ENCODE results near the gene CCDC6. TPM values are rescaled to one million over a fixed set of nuclear protein-coding genes. Genes with fewer than 3 reads are reported as not detected.

CCDC6 gene
- polyA plus RNA-seq, 3 donors, result 4.2 to 13.5 (median 6.2) TPM

DNA sequence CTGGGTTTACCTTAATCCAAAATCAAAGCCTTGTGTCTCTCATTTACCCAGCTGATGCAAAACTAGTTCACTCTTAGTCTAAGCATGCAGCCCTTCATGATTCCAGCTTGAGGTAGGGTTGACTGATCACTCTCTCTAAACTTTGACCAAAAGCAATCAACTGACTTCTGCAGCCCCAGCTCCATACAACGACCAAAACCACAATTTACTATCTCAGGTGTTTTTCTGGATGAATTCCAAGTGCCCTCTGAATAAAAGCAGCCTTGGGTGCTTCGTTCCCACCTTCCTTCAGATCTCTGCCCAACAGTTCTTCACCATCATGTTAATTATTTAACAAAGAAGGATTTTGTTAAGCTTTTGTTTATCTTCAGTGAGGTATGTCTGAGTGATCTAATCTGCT is 62.6 kb downstream of the CCDC6 start:
- Histone ChIP-seq H3K4me1 (ENCODE audit: control insufficient read depth in 1 of 2, insufficient read depth in 2 of 2, low read length in 2 of 2) (peaks cover 4 to 15% of the 10 kb centered on the region in 2 donors), H2AFZ (ENCODE audit: insufficient read depth, low read depth, low read length, poor library complexity, severe bottlenecking) (no peak overlapping the region), H3K36me3 (replicated peaks in 1 of 2; ENCODE audit: control insufficient read depth in 1 of 2, insufficient read depth in 2 of 2, low read length in 2 of 2) (peaks cover 25 to 49% of the 10 kb centered on the region in 2 donors), H3K27ac (ENCODE audit: low read depth in 1 of 2, low read length in 2 of 2) (no peak overlapping the region), H3K4me2 (replicated peaks; ENCODE audit: extremely low read depth, low read length, poor library complexity, severe bottlenecking) (no peak overlapping the region), H3K9me3 (replicated peaks in 1 of 2; ENCODE audit: control insufficient read depth in 1 of 2, insufficient read depth in 1 of 2, low read length in 2 of 2) (no peaks in the 10 kb centered on the region), H3K79me2 (ENCODE audit: insufficient read depth, low read length) (no peaks in the 10 kb centered on the region), H3K9ac (ENCODE audit: insufficient read depth, low read length, poor library complexity, severe bottlenecking) (no peak overlapping the region), H3K4me3 (replicated peaks in 1 of 3; ENCODE audit: low read depth in 2 of 3, low read length in 3 of 3) (no peak overlapping the region), H4K20me1 (ENCODE audit: insufficient read depth, low read length) (peaks cover 3% of the 10 kb centered on the region), H3K27me3 (ENCODE audit: control insufficient read depth in 2 of 2, insufficient read depth in 2 of 2, low read length in 2 of 2) (no peaks in the 10 kb centered on the region)
- H3K4me3 Mint-ChIP-seq, result no peak overlapping the region
- peaks cover 0 to 2% (median 1%) of the 10 kb centered on the region in 3 donors for H3K27me3 Mint-ChIP-seq (ENCODE audit: low read depth in 3 of 3)
- intact Hi-C loops (cut with micrococcal nuclease), result no loop called here
- H3K36me3 Mint-ChIP-seq, result peaks cover 59 to 65% of the 10 kb centered on the region in 2 donors
- DNase-seq, result no peak
- TF ChIP-seq, protein P1, sequence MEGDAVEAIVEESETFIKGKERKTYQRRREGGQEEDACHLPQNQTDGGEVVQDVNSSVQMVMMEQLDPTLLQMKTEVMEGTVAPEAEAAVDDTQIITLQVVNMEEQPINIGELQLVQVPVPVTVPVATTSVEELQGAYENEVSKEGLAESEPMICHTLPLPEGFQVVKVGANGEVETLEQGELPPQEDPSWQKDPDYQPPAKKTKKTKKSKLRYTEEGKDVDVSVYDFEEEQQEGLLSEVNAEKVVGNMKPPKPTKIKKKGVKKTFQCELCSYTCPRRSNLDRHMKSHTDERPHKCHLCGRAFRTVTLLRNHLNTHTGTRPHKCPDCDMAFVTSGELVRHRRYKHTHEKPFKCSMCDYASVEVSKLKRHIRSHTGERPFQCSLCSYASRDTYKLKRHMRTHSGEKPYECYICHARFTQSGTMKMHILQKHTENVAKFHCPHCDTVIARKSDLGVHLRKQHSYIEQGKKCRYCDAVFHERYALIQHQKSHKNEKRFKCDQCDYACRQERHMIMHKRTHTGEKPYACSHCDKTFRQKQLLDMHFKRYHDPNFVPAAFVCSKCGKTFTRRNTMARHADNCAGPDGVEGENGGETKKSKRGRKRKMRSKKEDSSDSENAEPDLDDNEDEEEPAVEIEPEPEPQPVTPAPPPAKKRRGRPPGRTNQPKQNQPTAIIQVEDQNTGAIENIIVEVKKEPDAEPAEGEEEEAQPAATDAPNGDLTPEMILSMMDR (IDR thresholded peaks at IDR 0.05), result no peak
- peaks cover 23% of the 10 kb centered on the region for H3K4me1 Mint-ChIP-seq
- WGBS (ENCODE audit: insufficient coverage), result 20% methylated on average over 1 of the region's 2 CpGs
- peaks cover 0 to 4% (median 2%) of the 10 kb centered on the region in 7 donors for H3K9me3 Mint-ChIP-seq
- H3K27ac Mint-ChIP-seq, result no peak overlapping the region

DNA sequence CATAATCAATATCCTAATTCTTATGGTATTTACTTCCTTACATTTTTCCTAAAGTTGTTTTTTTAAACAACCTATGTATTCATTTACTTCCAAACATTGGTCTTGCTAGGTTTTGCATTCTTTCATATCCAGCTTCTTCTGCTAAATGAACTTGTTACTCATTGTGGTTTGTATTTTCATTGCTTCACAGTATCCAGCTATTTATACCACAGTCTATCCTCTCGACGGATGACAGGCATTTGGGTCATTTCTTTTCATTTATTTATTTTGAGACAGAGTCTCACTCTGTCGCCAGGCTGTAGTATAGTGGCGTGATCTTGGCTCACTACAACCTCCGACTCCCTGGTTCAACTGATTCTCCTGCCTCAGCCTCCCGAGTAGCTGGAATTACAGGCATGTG is 66.8 kb downstream of the CCDC6 start:
- peaks cover 4 to 15% of the 10 kb centered on the region in 2 donors for H3K4me1 ChIP-seq (ENCODE audit: control insufficient read depth in 1 of 2, insufficient read depth in 2 of 2, low read length in 2 of 2)
- H3K79me2 ChIP-seq (ENCODE audit: insufficient read depth, low read length), result peaks cover 2% of the 10 kb centered on the region
- intact Hi-C loops (cut with micrococcal nuclease), result loop anchor here (10.0 kb wide), 2 partner anchors 65 to 195 kb away; partner anchors contain the start of gene CCDC6 (in 1 of the 2)
- no peak overlapping the region for H2AFZ ChIP-seq (ENCODE audit: insufficient read depth, low read depth, low read length, poor library complexity, severe bottlenecking)
- no peaks in the 10 kb centered on the region for H3K9me3 ChIP-seq (replicated peaks in 1 of 2; ENCODE audit: control insufficient read depth in 1 of 2, insufficient read depth in 1 of 2, low read length in 2 of 2)
- DNase-seq, result peak in 1 of 3 donors; percentile 3
- H3K4me3 ChIP-seq (replicated peaks in 1 of 3; ENCODE audit: low read depth in 2 of 3, low read length in 3 of 3), result no peak overlapping the region
- peaks cover 6 to 11% of the 10 kb centered on the region in 2 donors for H3K36me3 ChIP-seq (replicated peaks in 1 of 2; ENCODE audit: control insufficient read depth in 1 of 2, insufficient read depth in 2 of 2, low read length in 2 of 2)
- H3K27ac Mint-ChIP-seq, result peak overlapping the region in 5 of 7 donors; percentile 25 to 70 (median 31)
- H4K20me1 ChIP-seq (ENCODE audit: insufficient read depth, low read length), result peaks cover 15% of the 10 kb centered on the region
- peak overlapping the region; percentile 10 for H3K9ac ChIP-seq (ENCODE audit: insufficient read depth, low read length, poor library complexity, severe bottlenecking)
- WGBS (ENCODE audit: insufficient coverage), result 0% methylated on average over 1 of the region's 6 CpGs
- peaks cover 30% of the 10 kb centered on the region for H3K4me1 Mint-ChIP-seq
- H3K36me3 Mint-ChIP-seq, result peaks cover 32 to 38% of the 10 kb centered on the region in 2 donors
- H3K27ac ChIP-seq (ENCODE audit: low read depth in 1 of 2, low read length in 2 of 2), result no peak overlapping the region
- no peak overlapping the region for H3K4me2 ChIP-seq (replicated peaks; ENCODE audit: extremely low read depth, low read length, poor library complexity, severe bottlenecking)
- peaks cover 0 to 4% (median 2%) of the 10 kb centered on the region in 7 donors for H3K9me3 Mint-ChIP-seq
- H3K27me3 Mint-ChIP-seq (ENCODE audit: low read depth in 3 of 3), result no peaks in the 10 kb centered on the region
- no peaks in the 10 kb centered on the region for H3K27me3 ChIP-seq (ENCODE audit: control insufficient read depth in 2 of 2, insufficient read depth in 2 of 2, low read length in 2 of 2)
- peak overlapping the region in 1 of 2 donors; percentile 21 for H3K4me3 Mint-ChIP-seq
- TF ChIP-seq, protein P1 (IDR thresholded peaks at IDR 0.05), result no peak
